ENCODE data around the gene GPR39. TPM values are rescaled to one million over a fixed set of nuclear protein-coding genes. Genes with fewer than 3 reads are reported as not detected.

GPR39 gene
- total RNA-seq, 4 donors from 2014 or later: 0.72 to 1.6 (median 1.4) TPM

DNA sequence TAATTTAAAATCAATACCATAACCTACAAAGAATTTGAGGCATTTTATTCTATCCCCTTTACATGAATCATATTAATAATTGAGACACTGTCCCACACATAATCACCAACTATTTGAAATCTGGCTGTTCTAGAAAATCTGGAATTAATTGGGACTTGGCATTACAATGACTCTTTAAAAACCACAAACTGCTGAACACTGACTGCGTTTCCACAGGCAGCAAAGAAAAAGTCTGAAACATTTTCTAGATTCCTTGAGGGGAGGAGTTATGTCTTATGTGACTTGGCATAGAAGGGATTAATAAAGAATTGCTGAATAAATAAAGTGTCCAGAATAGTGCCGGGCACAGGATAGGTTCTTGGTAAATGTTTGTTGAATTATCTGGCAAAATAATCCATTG is 61.4 kb downstream of the GPR39 start:
- TF ChIP-seq POLR2A (IDR thresholded peaks at IDR 0.05): no peak
- TF ChIP-seq POLR2AphosphoS5 (IDR thresholded peaks at IDR 0.05): no peak
- TF ChIP-seq, protein P1, sequence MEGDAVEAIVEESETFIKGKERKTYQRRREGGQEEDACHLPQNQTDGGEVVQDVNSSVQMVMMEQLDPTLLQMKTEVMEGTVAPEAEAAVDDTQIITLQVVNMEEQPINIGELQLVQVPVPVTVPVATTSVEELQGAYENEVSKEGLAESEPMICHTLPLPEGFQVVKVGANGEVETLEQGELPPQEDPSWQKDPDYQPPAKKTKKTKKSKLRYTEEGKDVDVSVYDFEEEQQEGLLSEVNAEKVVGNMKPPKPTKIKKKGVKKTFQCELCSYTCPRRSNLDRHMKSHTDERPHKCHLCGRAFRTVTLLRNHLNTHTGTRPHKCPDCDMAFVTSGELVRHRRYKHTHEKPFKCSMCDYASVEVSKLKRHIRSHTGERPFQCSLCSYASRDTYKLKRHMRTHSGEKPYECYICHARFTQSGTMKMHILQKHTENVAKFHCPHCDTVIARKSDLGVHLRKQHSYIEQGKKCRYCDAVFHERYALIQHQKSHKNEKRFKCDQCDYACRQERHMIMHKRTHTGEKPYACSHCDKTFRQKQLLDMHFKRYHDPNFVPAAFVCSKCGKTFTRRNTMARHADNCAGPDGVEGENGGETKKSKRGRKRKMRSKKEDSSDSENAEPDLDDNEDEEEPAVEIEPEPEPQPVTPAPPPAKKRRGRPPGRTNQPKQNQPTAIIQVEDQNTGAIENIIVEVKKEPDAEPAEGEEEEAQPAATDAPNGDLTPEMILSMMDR (IDR thresholded peaks at IDR 0.05): no peak
- TF ChIP-seq EP300 (IDR thresholded peaks at IDR 0.05): no peak
- 43% methylated on average over 2 of the region's 2 CpGs for WGBS
- H3K27me3 ChIP-seq: no peaks in the 10 kb centered on the region
- peaks cover 4% of the 10 kb centered on the region for H3K4me1 ChIP-seq
- H3K36me3 ChIP-seq: no peaks in the 10 kb centered on the region
- H3K27ac ChIP-seq: no peak overlapping the region
- no peak overlapping the region for H3K4me3 ChIP-seq
- no peak for DNase-seq (ENCODE audit: low spot score in 2 of 2)
- H3K9me3 ChIP-seq: no peaks in the 10 kb centered on the region

DNA sequence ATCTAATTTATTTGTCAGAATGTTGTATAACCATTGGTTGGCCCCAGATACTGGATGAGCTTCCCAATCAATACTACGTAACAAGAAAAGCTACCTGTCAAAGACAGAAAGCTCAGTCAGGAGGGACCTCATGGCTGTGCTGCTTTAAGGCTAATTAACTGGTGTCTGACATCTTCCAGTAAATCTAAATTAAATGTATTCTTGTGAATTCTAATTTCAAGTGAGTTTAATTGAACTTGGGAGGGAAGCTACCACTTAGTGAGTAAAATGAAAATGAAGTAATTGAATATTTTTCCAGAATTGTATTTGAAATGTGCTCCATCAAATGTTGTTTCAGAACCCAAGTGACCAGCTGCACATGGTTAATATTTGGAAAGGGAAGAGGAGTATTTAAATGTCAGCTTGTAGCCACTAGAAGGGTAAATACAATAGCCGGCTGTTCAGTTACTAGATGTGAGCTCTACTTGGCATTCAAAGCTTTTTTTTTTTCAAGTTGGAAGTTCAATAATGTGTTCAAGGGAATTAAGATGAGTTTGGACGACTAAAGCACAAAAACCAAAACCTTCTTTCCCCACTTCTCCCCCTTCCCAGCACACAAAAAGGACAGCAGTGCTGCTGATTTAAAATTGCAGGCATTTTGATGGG is 62.0 kb downstream of the GPR39 start:
- no peak for TF ChIP-seq POLR2A (IDR thresholded peaks at IDR 0.05)
- no peak for TF ChIP-seq EP300 (IDR thresholded peaks at IDR 0.05)
- TF ChIP-seq, protein P1 (IDR thresholded peaks at IDR 0.05): no peak
- no peak for TF ChIP-seq POLR2AphosphoS5 (IDR thresholded peaks at IDR 0.05)
- 60% methylated on average over 3 of the region's 3 CpGs for WGBS
- H3K27ac ChIP-seq: no peak overlapping the region

DNA sequence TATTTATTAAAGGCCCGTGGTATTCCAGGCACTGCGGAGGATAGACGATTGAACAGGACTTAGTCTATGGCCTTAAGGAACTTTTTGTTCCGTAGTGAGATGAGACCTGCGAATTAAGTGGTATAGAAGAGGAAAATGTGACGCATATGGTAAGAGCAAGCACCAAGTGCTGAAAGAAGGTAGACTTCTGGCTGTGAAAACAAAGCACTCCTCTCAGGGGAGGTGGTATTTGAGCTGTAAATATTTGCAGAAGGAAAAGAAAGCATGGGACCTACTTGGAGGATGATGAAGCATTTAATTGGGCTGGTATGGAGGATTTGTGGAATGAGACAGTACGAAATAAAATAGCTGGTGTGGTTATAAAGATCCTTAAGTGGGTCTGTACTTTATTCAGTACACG is 62.5 kb downstream of the GPR39 start:
- no peaks in the 10 kb centered on the region for H3K27me3 ChIP-seq
- WGBS: 81% methylated on average over 8 of the region's 8 CpGs
- H3K9me3 ChIP-seq: no peaks in the 10 kb centered on the region
- peaks cover 4% of the 10 kb centered on the region for H3K4me1 ChIP-seq
- H3K4me3 ChIP-seq: no peak overlapping the region
- no peaks in the 10 kb centered on the region for H3K36me3 ChIP-seq
- TF ChIP-seq EP300 (IDR thresholded peaks at IDR 0.05) (no peak), POLR2AphosphoS5 (IDR thresholded peaks at IDR 0.05) (no peak), POLR2A (IDR thresholded peaks at IDR 0.05) (no peak)
- TF ChIP-seq, protein P1 (IDR thresholded peaks at IDR 0.05): no peak
- no peak for DNase-seq (ENCODE audit: low spot score in 2 of 2)
- H3K27ac ChIP-seq: no peak overlapping the region

More for the DNA sequence above, 62.0 kb downstream of the GPR39 start:
- H3K9me3 ChIP-seq: no peaks in the 10 kb centered on the region
- H3K36me3 ChIP-seq: no peaks in the 10 kb centered on the region
- H3K4me3 ChIP-seq: no peak overlapping the region
- peaks cover 4% of the 10 kb centered on the region for H3K4me1 ChIP-seq
- no peaks in the 10 kb centered on the region for H3K27me3 ChIP-seq
- DNase-seq (ENCODE audit: low spot score in 2 of 2): no peak

DNA sequence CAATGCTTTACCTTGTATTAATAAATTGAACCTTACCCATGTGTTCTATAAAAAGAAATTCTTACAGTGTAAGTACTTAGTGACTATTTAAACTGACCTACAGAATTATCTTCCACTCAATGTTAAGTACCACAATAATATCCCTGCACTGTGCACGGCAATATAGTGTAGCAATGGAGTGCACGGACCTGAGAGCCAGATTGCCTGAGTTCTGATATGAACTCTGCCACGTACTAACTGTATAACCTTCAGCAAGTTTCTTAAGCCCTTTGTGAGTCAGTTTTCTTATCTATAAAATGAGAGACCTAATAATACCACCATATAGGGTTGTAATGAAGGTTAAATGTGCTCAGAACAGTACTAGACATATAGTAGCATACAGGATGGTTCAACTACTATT is 66.2 kb downstream of the GPR39 start:
- DNase-seq (ENCODE audit: low spot score in 2 of 2): no peak
- Histone ChIP-seq H3K27me3 (no peaks in the 10 kb centered on the region), H3K27ac (no peak overlapping the region), H3K4me1 (peaks cover 4% of the 10 kb centered on the region), H3K4me3 (no peak overlapping the region), H3K9me3 (no peaks in the 10 kb centered on the region), H3K36me3 (no peaks in the 10 kb centered on the region)
- TF ChIP-seq EP300 (IDR thresholded peaks at IDR 0.05) (no peak), POLR2A (IDR thresholded peaks at IDR 0.05) (no peak), POLR2AphosphoS5 (IDR thresholded peaks at IDR 0.05) (no peak)
- TF ChIP-seq, protein P1 (IDR thresholded peaks at IDR 0.05): no peak
- WGBS: 88% methylated on average over 3 of the region's 3 CpGs

DNA sequence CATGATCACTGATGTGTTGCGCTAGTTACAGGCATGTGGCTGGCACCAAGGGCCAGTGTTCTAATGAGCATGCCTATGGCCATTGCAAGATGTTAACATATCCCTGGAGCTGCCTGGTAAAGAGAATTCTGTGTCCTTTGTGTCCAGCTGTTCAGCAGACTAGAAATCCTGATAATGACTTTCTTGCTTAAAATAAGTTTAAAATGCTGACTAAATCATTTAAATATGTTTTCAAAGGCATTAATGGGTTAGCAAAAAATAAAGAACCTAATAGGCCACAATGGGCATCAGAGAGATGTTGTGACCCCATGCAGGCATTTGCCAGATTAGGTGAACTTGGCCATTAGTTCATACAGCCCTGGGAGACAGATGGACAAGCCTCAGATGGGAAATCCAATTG is 67.5 kb downstream of the GPR39 start:
- Histone ChIP-seq H3K9me3 (no peaks in the 10 kb centered on the region), H3K27me3 (peaks cover 3% of the 10 kb centered on the region), H3K4me1 (no peaks in the 10 kb centered on the region), H3K27ac (no peak overlapping the region), H3K36me3 (no peaks in the 10 kb centered on the region), H3K4me3 (no peak overlapping the region)
- no peak for DNase-seq (ENCODE audit: low spot score in 2 of 2)
- TF ChIP-seq POLR2AphosphoS5 (IDR thresholded peaks at IDR 0.05): no peak
- no peak for TF ChIP-seq EP300 (IDR thresholded peaks at IDR 0.05)
- TF ChIP-seq POLR2A (IDR thresholded peaks at IDR 0.05): no peak
- TF ChIP-seq, protein P1 (IDR thresholded peaks at IDR 0.05): no peak
- WGBS: 95% methylated on average over 1 of the region's 1 CpG
